Stimulated activated naive CD8-positive, alpha-beta T cell treated with anti-CD3 and anti-CD28 coated beads, Interleukin-15, Interleukin-2, amounts not matched to agents 100 ng/mL and 50 ng/mL, for 24 hours (primary cell): Measurements from ENCODE around the gene CACNA2D1.

Source experiments
- H3K27ac Mint-ChIP-seq: one replicate; pipeline ENCODE4 v1.8.0; 2021; ENCODE audit warnings: mild to moderate bottlenecking, mixed read lengths
- H3K27me3 Mint-ChIP-seq: one replicate; pipeline ENCODE4 v1.8.0; 2021; ENCODE audit warnings: mixed read lengths
- H3K36me3 Mint-ChIP-seq: one replicate; pipeline ENCODE4 v1.8.0; 2021; ENCODE audit warnings: low read depth, mixed read lengths
- H3K4me1 Mint-ChIP-seq: one replicate; pipeline ENCODE4 v1.8.0; 2021; ENCODE audit warnings: low read depth, mixed read lengths
- H3K4me3 Mint-ChIP-seq: one replicate; pipeline ENCODE4 v1.8.0; 2021; ENCODE audit warnings: mild to moderate bottlenecking, mixed read lengths
- H3K9me3 Mint-ChIP-seq: one replicate; pipeline ENCODE4 v1.8.0; 2021; ENCODE audit warnings: mixed read lengths

The CACNA2D1 gene

GRCh38 chr7:82241356-82241755, 202.2 kb downstream of the CACNA2D1 start:
- Mint-ChIP-seq H3K27me3 (no peaks in the 10 kb centered on the region), H3K4me1 (no peaks in the 10 kb centered on the region)

GRCh38 chr7:82235713-82236112, 207.9 kb downstream of the CACNA2D1 start:
- H3K4me1 Mint-ChIP-seq = no peaks in the 10 kb centered on the region
- H3K27me3 Mint-ChIP-seq = no peaks in the 10 kb centered on the region
- H3K36me3 Mint-ChIP-seq = no peaks in the 10 kb centered on the region
- H3K27ac Mint-ChIP-seq = no peak overlapping the region
- H3K9me3 Mint-ChIP-seq = no peaks in the 10 kb centered on the region
- H3K4me3 Mint-ChIP-seq = no peak overlapping the region

More at GRCh38 chr7:82241356-82241755, 202.2 kb downstream of the CACNA2D1 start:
- H3K27ac Mint-ChIP-seq = no peak overlapping the region
- H3K4me3 Mint-ChIP-seq = no peak overlapping the region
- no peaks in the 10 kb centered on the region for H3K9me3 Mint-ChIP-seq
- H3K36me3 Mint-ChIP-seq = no peaks in the 10 kb centered on the region

- Mint-ChIP-seq H3K4me3 (no peak overlapping the region), H3K27ac (no peak overlapping the region), H3K9me3 (no peaks in the 10 kb centered on the region), H3K36me3 (no peaks in the 10 kb centered on the region), H3K4me1 (no peaks in the 10 kb centered on the region), H3K27me3 (no peaks in the 10 kb centered on the region)
Measured at GRCh38 chr7:82234457-82235049, 209.0 kb downstream of the CACNA2D1 start.

GRCh38 chr7:82230811-82231581, 212.6 kb downstream of the CACNA2D1 start:
- H3K9me3 Mint-ChIP-seq = no peaks in the 10 kb centered on the region
- H3K27ac Mint-ChIP-seq = no peak overlapping the region
- no peak overlapping the region for H3K4me3 Mint-ChIP-seq
- H3K4me1 Mint-ChIP-seq = no peaks in the 10 kb centered on the region
- no peaks in the 10 kb centered on the region for H3K36me3 Mint-ChIP-seq
- H3K27me3 Mint-ChIP-seq = no peaks in the 10 kb centered on the region

- H3K4me3 Mint-ChIP-seq = no peak overlapping the region
- no peaks in the 10 kb centered on the region for H3K4me1 Mint-ChIP-seq
- no peak overlapping the region for H3K27ac Mint-ChIP-seq
- H3K27me3 Mint-ChIP-seq = no peaks in the 10 kb centered on the region
- H3K9me3 Mint-ChIP-seq = no peaks in the 10 kb centered on the region
- H3K36me3 Mint-ChIP-seq = no peaks in the 10 kb centered on the region
Measured at GRCh38 chr7:82229164-82229563, 214.4 kb downstream of the CACNA2D1 start.

GRCh38 chr7:82226191-82226590, 217.4 kb downstream of the CACNA2D1 start:
- Mint-ChIP-seq H3K4me1 (no peaks in the 10 kb centered on the region), H3K36me3 (no peaks in the 10 kb centered on the region)

GRCh38 chr7:82224529-82224928, 219.0 kb downstream of the CACNA2D1 start:
- H3K27ac Mint-ChIP-seq = no peak overlapping the region
- H3K9me3 Mint-ChIP-seq = peaks cover 3% of the 10 kb centered on the region
- H3K36me3 Mint-ChIP-seq = no peaks in the 10 kb centered on the region
- no peak overlapping the region for H3K4me3 Mint-ChIP-seq
- H3K4me1 Mint-ChIP-seq = no peaks in the 10 kb centered on the region
- H3K27me3 Mint-ChIP-seq = no peaks in the 10 kb centered on the region

More at GRCh38 chr7:82226191-82226590, 217.4 kb downstream of the CACNA2D1 start:
- Mint-ChIP-seq H3K27ac (no peak overlapping the region), H3K9me3 (peaks cover 3% of the 10 kb centered on the region), H3K27me3 (no peaks in the 10 kb centered on the region), H3K4me3 (no peak overlapping the region)

- Mint-ChIP-seq H3K36me3 (no peaks in the 10 kb centered on the region), H3K27ac (no peak overlapping the region), H3K4me3 (no peak overlapping the region), H3K4me1 (no peaks in the 10 kb centered on the region), H3K9me3 (peaks cover 3% of the 10 kb centered on the region), H3K27me3 (no peaks in the 10 kb centered on the region)
Measured at GRCh38 chr7:82223580-82223979, 220.0 kb downstream of the CACNA2D1 start.

GRCh38 chr7:82221152-82221674, 222.4 kb downstream of the CACNA2D1 start:
- no peak overlapping the region for H3K4me3 Mint-ChIP-seq
- H3K27ac Mint-ChIP-seq = no peak overlapping the region
- no peaks in the 10 kb centered on the region for H3K4me1 Mint-ChIP-seq
- H3K9me3 Mint-ChIP-seq = peaks cover 3% of the 10 kb centered on the region
- H3K27me3 Mint-ChIP-seq = no peaks in the 10 kb centered on the region
- H3K36me3 Mint-ChIP-seq = no peaks in the 10 kb centered on the region

GRCh38 chr7:82212466-82212865, 231.1 kb downstream of the CACNA2D1 start:
- Mint-ChIP-seq H3K9me3 (peaks cover 4% of the 10 kb centered on the region), H3K27ac (no peak overlapping the region), H3K4me1 (no peaks in the 10 kb centered on the region), H3K36me3 (no peaks in the 10 kb centered on the region), H3K27me3 (peaks cover 5% of the 10 kb centered on the region), H3K4me3 (no peak overlapping the region)

GRCh38 chr7:82211333-82211732, 232.2 kb downstream of the CACNA2D1 start:
- no peaks in the 10 kb centered on the region for H3K4me1 Mint-ChIP-seq
- H3K36me3 Mint-ChIP-seq = no peaks in the 10 kb centered on the region
- H3K27me3 Mint-ChIP-seq = peaks cover 5% of the 10 kb centered on the region
- no peak overlapping the region for H3K4me3 Mint-ChIP-seq
- H3K27ac Mint-ChIP-seq = no peak overlapping the region
- H3K9me3 Mint-ChIP-seq = peaks cover 4% of the 10 kb centered on the region

GRCh38 chr7:82210416-82211184, 233.0 kb downstream of the CACNA2D1 start:
- Mint-ChIP-seq H3K4me3 (no peak overlapping the region), H3K27me3 (peaks cover 5% of the 10 kb centered on the region), H3K27ac (no peak overlapping the region), H3K36me3 (no peaks in the 10 kb centered on the region), H3K9me3 (peaks cover 4% of the 10 kb centered on the region), H3K4me1 (no peaks in the 10 kb centered on the region)

- no peaks in the 10 kb centered on the region for H3K4me1 Mint-ChIP-seq
- H3K36me3 Mint-ChIP-seq = no peaks in the 10 kb centered on the region
- H3K27ac Mint-ChIP-seq = no peak overlapping the region
- no peaks in the 10 kb centered on the region for H3K9me3 Mint-ChIP-seq
- H3K4me3 Mint-ChIP-seq = no peak overlapping the region
- H3K27me3 Mint-ChIP-seq = no peaks in the 10 kb centered on the region
Measured at GRCh38 chr7:82209179-82209747, 234.3 kb downstream of the CACNA2D1 start.

- Mint-ChIP-seq H3K4me3 (no peak overlapping the region), H3K27ac (no peak overlapping the region), H3K4me1 (no peaks in the 10 kb centered on the region), H3K36me3 (no peaks in the 10 kb centered on the region), H3K27me3 (no peaks in the 10 kb centered on the region), H3K9me3 (no peaks in the 10 kb centered on the region)
Measured at GRCh38 chr7:82204694-82205093, 238.9 kb downstream of the CACNA2D1 start.

- H3K36me3 Mint-ChIP-seq = no peaks in the 10 kb centered on the region
- no peak overlapping the region for H3K27ac Mint-ChIP-seq
- no peak overlapping the region for H3K4me3 Mint-ChIP-seq
- no peaks in the 10 kb centered on the region for H3K27me3 Mint-ChIP-seq
- no peaks in the 10 kb centered on the region for H3K9me3 Mint-ChIP-seq
- no peaks in the 10 kb centered on the region for H3K4me1 Mint-ChIP-seq
Measured at GRCh38 chr7:82202965-82203364, 240.6 kb downstream of the CACNA2D1 start.
